ENCODE measurements around the gene ZNF532. TPM values are rescaled to one million over a fixed set of nuclear protein-coding genes. Genes with fewer than 3 reads are reported as not detected.

Gene ZNF532
- total and polyA plus RNA-seq, 2 donors from 2014 or later, result 5.7 to 76.3 TPM

DNA sequence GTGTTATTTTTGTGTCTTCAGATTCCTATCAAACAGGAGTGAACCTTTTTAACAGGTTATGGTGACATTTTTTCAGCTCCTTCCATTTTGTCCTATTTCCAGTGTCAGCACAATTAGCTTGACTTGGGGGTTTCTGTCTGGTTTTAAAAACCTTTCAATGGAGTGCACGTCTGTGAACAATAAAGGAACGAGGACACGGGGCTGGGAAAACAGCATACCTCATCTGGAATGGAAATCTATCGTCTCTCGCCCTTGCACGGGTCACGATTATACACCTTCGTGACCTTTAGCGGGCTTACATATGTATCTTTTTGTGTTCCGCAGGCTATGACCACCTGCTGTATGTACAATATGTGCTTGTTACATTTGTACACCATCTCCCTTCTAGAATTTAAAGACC, 2.3 kb upstream of the ZNF532 start:
- H3K27ac ChIP-seq (ENCODE audit: low read depth in 2 of 2, low read length in 2 of 2), result peak overlapping the region in 1 of 2 donors; percentile 90
- no peak for FAIRE-seq

DNA sequence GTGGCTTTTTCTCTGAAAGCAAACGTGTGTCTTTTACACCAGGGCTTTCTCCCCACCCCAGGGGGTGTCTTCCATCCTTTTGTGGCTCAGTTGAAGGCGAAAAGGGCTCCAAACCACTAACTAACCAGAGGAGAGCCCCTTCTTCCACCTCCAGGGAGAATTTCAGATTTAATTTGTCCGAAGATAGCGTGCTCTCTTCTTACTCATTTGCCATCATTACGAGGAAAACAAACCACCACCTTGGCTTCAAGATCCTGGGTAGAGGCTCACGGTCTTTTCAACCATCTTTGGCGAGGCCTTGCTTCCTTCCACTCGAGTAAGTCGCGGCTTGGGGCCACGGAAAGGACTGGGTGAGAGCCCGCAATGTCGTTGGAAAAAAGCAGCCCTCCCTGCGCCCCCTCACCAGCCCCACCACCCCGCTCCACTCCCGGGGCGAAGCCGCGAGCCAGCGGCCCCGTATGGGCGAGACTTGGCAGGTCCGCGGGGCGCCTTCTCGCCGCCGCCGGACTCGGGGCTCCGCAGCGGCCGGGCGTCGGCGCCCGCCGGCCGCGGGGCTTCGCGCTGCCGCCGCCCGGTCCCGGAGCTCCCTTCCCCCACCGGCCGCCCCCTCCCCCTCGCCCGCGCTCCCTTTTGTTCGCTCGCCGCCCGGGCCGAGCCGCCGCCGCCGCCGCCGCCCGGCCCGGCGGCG, 1.7 kb upstream of the ZNF532 start:
- no peak for FAIRE-seq
- H3K4me3 ChIP-seq (ENCODE audit: low read length in 3 of 3), result peak overlapping the region; percentile 41 to 67 (median 60)
- H3K4me1 ChIP-seq (ENCODE audit: control insufficient read depth in 2 of 3, insufficient read depth in 2 of 3, low read depth in 1 of 3, low read length in 3 of 3), result peaks cover 17 to 34% (median 27%) of the 10 kb centered on the region in 3 donors
- peak in 4 of 5 donors; percentile 48 to 71 (median 63) for DNase-seq
- TF ChIP-seq, protein P1, sequence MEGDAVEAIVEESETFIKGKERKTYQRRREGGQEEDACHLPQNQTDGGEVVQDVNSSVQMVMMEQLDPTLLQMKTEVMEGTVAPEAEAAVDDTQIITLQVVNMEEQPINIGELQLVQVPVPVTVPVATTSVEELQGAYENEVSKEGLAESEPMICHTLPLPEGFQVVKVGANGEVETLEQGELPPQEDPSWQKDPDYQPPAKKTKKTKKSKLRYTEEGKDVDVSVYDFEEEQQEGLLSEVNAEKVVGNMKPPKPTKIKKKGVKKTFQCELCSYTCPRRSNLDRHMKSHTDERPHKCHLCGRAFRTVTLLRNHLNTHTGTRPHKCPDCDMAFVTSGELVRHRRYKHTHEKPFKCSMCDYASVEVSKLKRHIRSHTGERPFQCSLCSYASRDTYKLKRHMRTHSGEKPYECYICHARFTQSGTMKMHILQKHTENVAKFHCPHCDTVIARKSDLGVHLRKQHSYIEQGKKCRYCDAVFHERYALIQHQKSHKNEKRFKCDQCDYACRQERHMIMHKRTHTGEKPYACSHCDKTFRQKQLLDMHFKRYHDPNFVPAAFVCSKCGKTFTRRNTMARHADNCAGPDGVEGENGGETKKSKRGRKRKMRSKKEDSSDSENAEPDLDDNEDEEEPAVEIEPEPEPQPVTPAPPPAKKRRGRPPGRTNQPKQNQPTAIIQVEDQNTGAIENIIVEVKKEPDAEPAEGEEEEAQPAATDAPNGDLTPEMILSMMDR (IDR thresholded peaks at IDR 0.05; ENCODE audit: borderline replicate concordance, extremely low read depth, insufficient read depth), result no peak
- peak overlapping the region; percentile 84 to 90 for H3K27ac ChIP-seq (ENCODE audit: low read depth in 2 of 2, low read length in 2 of 2)
- peak overlapping the region; percentile 50 to 88 (median 87) for H3K9ac ChIP-seq (ENCODE audit: low read length in 3 of 3)
- intact Hi-C loops (cut with DNase I), result no loop called here
- H3K9me3 ChIP-seq (ENCODE audit: control insufficient read depth in 2 of 3, insufficient read depth in 1 of 3, low read length in 3 of 3), result no peaks in the 10 kb centered on the region
- H3K27me3 ChIP-seq (ENCODE audit: control insufficient read depth, insufficient read depth, low read length), result no peaks in the 10 kb centered on the region
- H3K36me3 ChIP-seq (ENCODE audit: control insufficient read depth in 2 of 3, insufficient read depth in 3 of 3, low read length in 3 of 3), result peaks cover 0 to 2% (median 0%) of the 10 kb centered on the region in 3 donors

More for the DNA sequence above, 2.3 kb upstream of the ZNF532 start:
- Histone ChIP-seq H3K9ac (ENCODE audit: low read length in 3 of 3) (peak overlapping the region in 2 of 3 donors; percentile 50 to 88), H3K27me3 (ENCODE audit: control insufficient read depth, insufficient read depth, low read length) (no peaks in the 10 kb centered on the region), H3K4me1 (ENCODE audit: control insufficient read depth in 2 of 3, insufficient read depth in 2 of 3, low read depth in 1 of 3, low read length in 3 of 3) (peaks cover 17 to 32% (median 27%) of the 10 kb centered on the region in 3 donors), H3K9me3 (ENCODE audit: control insufficient read depth in 2 of 3, insufficient read depth in 1 of 3, low read length in 3 of 3) (no peaks in the 10 kb centered on the region), H3K4me3 (ENCODE audit: low read length in 3 of 3) (peak overlapping the region; percentile 41 to 67 (median 60)), H3K36me3 (ENCODE audit: control insufficient read depth in 2 of 3, insufficient read depth in 3 of 3, low read length in 3 of 3) (no peaks in the 10 kb centered on the region)
- TF ChIP-seq, protein P1 (IDR thresholded peaks at IDR 0.05; ENCODE audit: borderline replicate concordance, extremely low read depth, insufficient read depth), result no peak
- peak in 2 of 5 donors; percentile 33 to 56 for DNase-seq
- intact Hi-C loops (cut with DNase I), result no loop called here

DNA sequence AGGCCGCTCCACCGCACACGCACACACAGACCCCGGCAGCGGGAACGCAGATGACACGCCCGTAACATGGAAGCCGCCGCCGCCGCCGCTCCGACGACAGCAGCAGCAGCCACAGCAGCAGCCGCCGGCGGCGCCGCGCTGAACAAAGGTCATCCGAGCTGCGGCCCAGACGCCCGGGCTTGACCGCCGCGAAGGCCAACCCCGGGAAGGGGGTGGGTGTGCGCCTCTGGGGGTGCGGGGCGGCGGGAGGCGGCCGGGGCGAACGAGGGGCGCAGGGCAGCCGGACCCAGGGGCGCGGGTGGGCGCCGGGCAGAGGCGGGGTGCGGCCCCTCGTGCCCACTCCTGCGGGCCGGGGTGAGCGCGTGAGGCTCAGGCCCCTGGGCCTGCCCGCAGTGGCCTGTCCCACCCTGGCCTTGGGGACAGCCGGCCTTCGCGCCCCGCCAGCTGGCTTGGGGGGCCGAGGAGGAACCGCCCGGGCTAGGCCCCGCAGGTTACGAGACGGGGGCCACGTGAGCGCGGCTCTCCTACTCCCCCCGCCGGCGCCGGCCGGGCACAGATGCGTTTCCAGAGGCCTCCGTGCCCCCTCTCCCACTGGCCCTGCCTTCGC, 1.0 kb upstream of the ZNF532 start:
- intact Hi-C loops (cut with DNase I), result no loop called here
- Histone ChIP-seq H3K9me3 (ENCODE audit: control insufficient read depth in 2 of 3, insufficient read depth in 1 of 3, low read length in 3 of 3) (peaks cover 0 to 3% (median 0%) of the 10 kb centered on the region in 3 donors), H3K9ac (ENCODE audit: low read length in 3 of 3) (no peak overlapping the region), H3K4me1 (ENCODE audit: control insufficient read depth in 2 of 3, insufficient read depth in 2 of 3, low read depth in 1 of 3, low read length in 3 of 3) (peaks cover 17 to 34% (median 27%) of the 10 kb centered on the region in 3 donors), H3K4me3 (ENCODE audit: low read length in 3 of 3) (no peak overlapping the region), H3K27ac (ENCODE audit: low read depth in 2 of 2, low read length in 2 of 2) (peak overlapping the region; percentile 80 to 91), H3K36me3 (ENCODE audit: control insufficient read depth in 2 of 3, insufficient read depth in 3 of 3, low read length in 3 of 3) (peaks cover 3 to 8% (median 5%) of the 10 kb centered on the region in 3 donors), H3K27me3 (ENCODE audit: control insufficient read depth, insufficient read depth, low read length) (no peaks in the 10 kb centered on the region)
- TF ChIP-seq, protein P1 (IDR thresholded peaks at IDR 0.05; ENCODE audit: borderline replicate concordance, extremely low read depth, insufficient read depth), result no peak
- DNase-seq (peak in 4 of 5 donors; percentile 41 to 90 (median 66)), FAIRE-seq (no peak)
